Brain pericyte (primary cell): ENCODE results near the gene HPN.
"Not testable (repeated sequence)": the region's sequence is repeated elsewhere in the genome, so short reads cannot be mapped to it uniquely, and the experiment has no call there.

Source experiments
- DNase-seq: peaks from one replicate; pipeline ENCODE4 v3.0.0-alpha.2; 2012; ENCODE audit warnings: low read depth, low spot score

Gene HPN

GRCh38 chr19:35009424-35010415, 31.8 kb upstream of the HPN start:
- DNase-seq, result no peak

GRCh38 chr19:35011091-35011689, 30.3 kb upstream of the HPN start:
- DNase-seq, result no peak

GRCh38 chr19:35011737-35012682, 29.5 kb upstream of the HPN start:
- DNase-seq, result no peak

DNA sequence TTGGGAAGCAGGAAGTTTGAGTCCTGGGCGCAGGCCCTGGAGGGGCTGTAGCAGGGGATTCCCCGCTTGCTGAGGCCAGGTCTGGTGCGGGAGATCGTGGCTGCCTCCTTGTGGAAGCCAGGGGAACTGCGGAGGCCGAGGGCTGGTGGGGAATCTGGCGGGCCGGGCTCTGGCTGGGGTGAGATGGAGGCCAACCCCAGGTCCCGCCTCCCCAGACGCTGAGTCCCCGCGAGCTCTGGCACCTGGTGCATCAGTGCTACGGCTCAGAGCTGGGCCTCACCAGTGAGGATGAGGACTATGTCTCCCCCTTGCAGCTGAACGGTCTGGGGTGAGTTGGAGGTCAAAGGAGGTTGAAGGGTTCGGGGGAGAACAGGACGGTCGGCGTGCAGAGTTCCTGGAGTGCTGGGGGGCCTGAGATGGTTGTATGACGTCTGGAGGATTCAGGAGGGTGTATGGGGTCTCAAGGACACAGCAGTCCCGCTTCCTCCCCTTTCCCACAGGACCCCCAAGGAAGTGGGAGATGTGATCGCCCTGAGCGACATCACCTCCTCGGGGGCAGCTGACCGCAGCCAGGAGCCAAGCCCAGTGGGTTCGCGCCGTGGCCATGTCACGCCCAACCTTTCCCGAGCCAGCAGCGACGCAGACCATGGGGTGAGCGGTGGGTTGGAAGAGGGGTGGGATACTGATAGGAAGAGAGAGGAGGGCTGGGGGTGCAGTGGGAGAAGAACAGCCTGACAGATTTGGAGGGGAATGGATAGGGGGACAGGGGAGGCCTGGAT, 28.3 kb upstream of the HPN start:
- no peak for DNase-seq

GRCh38 chr19:35013820-35014754, 27.4 kb upstream of the HPN start:
- DNase-seq, result no peak

- not testable (repeated sequence) for DNase-seq
Measured at GRCh38 chr19:35014774-35015173, 26.7 kb upstream of the HPN start.

DNA sequence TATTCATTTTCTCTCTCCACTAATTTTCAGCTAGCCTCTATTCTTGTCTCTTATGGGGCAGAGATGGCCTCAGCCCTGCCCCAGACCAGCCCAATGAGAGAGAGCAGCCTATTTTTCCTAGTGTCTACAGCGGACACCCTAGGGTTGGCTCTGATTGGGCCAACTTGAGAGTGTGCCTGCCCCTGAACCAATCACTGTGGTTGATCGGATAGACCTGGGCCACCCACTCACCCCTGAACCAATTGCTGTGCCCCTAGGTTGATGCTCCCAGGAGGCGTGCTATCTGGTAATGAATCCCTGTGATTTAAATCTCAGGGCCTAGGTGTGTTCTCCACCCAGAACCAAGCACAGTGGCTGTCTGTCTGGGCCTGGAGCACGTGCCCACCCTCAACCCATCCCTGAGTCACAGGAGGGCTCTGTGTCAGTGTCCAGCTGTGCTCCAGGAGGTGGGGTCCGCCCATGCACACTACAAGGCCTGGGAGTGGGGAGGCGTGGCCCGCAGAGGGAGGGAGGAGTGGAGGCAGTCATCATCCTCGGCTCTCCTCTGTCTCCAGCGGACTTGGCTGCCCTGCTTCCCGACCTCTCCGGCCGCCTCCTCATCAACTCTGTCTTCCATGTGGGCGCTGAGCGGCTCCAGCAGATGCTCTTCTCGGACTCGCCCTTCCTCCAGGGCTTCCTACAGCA, 26.1 kb upstream of the HPN start:
- DNase-seq, result no peak

- no peak for DNase-seq
Measured at GRCh38 chr19:35015954-35016351, 25.6 kb upstream of the HPN start.

GRCh38 chr19:35017507-35017906, 24.0 kb upstream of the HPN start:
- DNase-seq, result no peak

GRCh38 chr19:35018379-35018778, 23.1 kb upstream of the HPN start:
- DNase-seq, result no peak

- no peak for DNase-seq
Measured at GRCh38 chr19:35019144-35019543, 22.4 kb upstream of the HPN start.

- no peak for DNase-seq
Measured at GRCh38 chr19:35021016-35021415, 20.5 kb upstream of the HPN start.

DNA sequence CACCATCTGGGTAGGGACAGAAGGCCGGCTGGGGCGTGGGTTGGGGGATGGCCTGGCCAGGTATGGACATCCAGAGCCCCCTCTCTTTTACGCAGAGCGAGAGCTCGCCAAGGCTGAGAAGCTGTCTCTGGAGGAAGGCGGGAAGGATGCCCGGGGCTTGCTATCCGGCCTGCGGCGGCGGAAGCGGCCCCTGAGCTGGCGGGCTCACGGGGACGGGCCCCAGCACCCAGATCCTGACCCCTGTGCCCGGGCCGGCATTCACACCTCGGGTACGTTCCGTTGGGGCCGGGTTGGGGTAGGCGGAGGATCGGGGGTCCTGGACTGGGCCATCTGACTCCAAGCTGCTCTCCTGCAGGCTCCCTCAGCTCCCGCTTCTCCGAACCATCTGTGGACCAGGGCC, 19.9 kb upstream of the HPN start:
- no peak for DNase-seq

DNA sequence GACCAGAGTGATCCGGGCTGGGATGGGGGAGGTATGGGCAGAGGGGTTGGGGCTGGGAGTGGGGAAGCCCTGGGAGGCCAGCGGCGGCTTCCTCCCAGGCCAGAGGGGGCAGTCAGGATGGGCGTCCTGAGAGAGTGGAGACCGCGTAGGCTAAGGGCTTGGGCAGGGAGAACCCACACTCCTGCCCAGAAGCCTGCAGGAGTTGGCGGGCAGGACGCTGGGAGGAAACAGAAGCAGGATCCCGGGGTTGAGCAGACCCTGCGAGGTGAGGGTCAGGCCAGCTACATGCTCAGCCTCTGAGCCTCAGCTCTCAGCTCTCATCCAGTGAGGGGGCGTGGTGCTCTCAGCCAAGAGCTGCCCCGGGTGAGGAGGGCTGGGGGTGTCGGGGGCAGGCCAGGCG, 19.1 kb upstream of the HPN start:
- no peak for DNase-seq

GRCh38 chr19:35023428-35023827, 18.1 kb upstream of the HPN start:
- DNase-seq, result no peak

GRCh38 chr19:35024095-35024494, 17.4 kb upstream of the HPN start:
- DNase-seq, result no peak

DNA sequence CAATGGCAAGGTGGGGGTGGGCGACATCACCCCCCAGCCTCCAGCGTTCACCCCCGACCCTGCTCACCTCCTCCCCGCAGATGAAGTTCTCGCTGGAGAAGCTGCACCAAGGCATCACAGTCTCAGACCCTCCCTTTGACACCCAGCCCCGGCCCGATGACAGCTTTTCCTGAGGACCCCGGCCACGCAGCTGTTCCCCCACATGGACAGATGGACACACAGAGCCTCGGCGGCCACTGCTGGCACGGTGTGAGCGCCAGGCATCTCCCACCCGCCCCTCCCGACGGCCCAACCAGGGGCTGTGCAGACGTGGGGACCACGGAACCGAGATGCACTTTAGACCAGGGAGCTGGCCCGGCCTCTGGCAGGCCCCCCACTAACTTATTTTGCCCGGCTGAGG, 15.6 kb upstream of the HPN start:
- no peak for DNase-seq

DNA sequence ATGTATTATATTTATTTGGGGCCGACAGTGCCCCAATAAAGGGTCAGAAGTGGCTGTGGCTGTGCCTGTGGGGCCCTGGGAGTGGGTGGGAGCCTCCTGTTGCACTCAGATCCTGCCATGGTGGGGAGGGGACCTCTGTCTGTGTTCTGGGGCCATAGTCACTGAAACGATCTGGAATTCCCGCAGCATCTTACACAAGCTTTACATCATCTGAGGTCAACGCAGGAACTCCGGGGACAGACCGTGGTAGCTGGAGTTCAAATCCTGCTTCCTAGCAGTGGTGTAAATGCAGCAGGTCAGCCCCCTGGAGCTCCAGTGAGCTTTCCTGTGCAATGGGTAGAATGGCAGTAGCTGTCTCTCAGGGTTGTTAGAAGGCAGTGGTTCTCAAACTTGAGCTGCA, 15.1 kb upstream of the HPN start:
- no peak for DNase-seq

- DNase-seq, result no peak
Measured at GRCh38 chr19:35027009-35027408, 14.5 kb upstream of the HPN start.
